COLO668 (cell line): ENCODE measurements around the gene CCDC9B.

Experiments used
- DNase-seq: peaks from one replicate; lab custom pipeline; 2025; ENCODE audit not compliant: unreplicated experiment; lab: John Stamatoyannopoulos, UW

The CCDC9B gene

GRCh38 chr15:40310001-40310959 is 30.5 kb downstream of the CCDC9B start:
- DNase-seq, result peak; percentile 55

- no peak for DNase-seq
These were observed 31.3 kb downstream of the CCDC9B start for GRCh38 chr15:40309344-40309862.

GRCh38 chr15:40307421-40308211 is 33.1 kb downstream of the CCDC9B start, which contains the start of gene PLCB2:
Gene PLCB2 (minus strand): TSS chr15:40307935. CDS start chr15:40307672, 263 bp downstream.
- peak; percentile 44 for DNase-seq

- no peak for DNase-seq
These were observed 33.8 kb downstream of the CCDC9B start for GRCh38 chr15:40306908-40307307.

- no peak for DNase-seq
These were observed 34.4 kb downstream of the CCDC9B start for GRCh38 chr15:40306371-40306770.

GRCh38 chr15:40305281-40305680 is 35.5 kb downstream of the CCDC9B start:
- no peak for DNase-seq

- DNase-seq, result no peak
These were observed 37.2 kb downstream of the CCDC9B start for GRCh38 chr15:40303576-40303975.

- no peak for DNase-seq
These were observed 37.8 kb downstream of the CCDC9B start for GRCh38 chr15:40302981-40303380.

GRCh38 chr15:40302288-40302886 is 38.4 kb downstream of the CCDC9B start:
- DNase-seq, result no peak

GRCh38 chr15:40301467-40302179 is 39.1 kb downstream of the CCDC9B start:
- no peak for DNase-seq

- DNase-seq, result no peak
These were observed 40.0 kb downstream of the CCDC9B start for GRCh38 chr15:40300771-40301170.

GRCh38 chr15:40300367-40300766 is 40.4 kb downstream of the CCDC9B start:
- DNase-seq, result no peak

- no peak for DNase-seq
These were observed 42.4 kb downstream of the CCDC9B start for GRCh38 chr15:40298216-40298935.

- no peak for DNase-seq
These were observed 43.4 kb downstream of the CCDC9B start for GRCh38 chr15:40297356-40297755.

- DNase-seq, result no peak
These were observed 44.0 kb downstream of the CCDC9B start for GRCh38 chr15:40296561-40297230.

- no peak for DNase-seq
These were observed 44.7 kb downstream of the CCDC9B start for GRCh38 chr15:40295877-40296560.

GRCh38 chr15:40295297-40295696 is 45.4 kb downstream of the CCDC9B start:
- no peak for DNase-seq
